ENCODE results near the gene SUGCT. TPM values are rescaled to one million over a fixed set of nuclear protein-coding genes. Genes with fewer than 3 reads are reported as not detected.

Gene SUGCT
- total RNA-seq, 1 donor: 9.9 TPM

DNA sequence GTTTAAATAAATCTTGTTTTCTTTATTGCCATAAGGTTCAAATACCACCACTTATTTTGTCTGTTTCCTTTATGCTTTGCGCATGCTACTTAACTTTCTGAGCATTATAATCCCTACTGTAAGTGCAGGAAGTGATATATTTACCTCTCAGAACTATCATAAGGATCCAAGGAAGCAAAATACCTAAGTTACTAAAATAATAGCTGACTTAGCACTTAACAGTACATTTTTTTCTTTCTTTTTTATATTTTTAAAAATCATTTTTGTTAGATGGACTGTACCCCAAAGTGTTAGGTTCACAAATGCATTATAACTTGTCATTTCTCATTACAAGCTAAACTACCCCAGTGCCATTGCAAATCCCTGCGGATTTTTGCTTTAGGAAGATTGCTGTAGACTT lies 663.8 kb downstream of the SUGCT start:
- no peak overlapping the region for H3K4me3 ChIP-seq (ENCODE audit: low read depth, low read length)
- TF ChIP-seq CTCF (IDR thresholded peaks at IDR 0.05; ENCODE audit: insufficient read depth, low read depth, low read length): no peak
- no peak for DNase-seq (ENCODE audit: low read depth)

DNA sequence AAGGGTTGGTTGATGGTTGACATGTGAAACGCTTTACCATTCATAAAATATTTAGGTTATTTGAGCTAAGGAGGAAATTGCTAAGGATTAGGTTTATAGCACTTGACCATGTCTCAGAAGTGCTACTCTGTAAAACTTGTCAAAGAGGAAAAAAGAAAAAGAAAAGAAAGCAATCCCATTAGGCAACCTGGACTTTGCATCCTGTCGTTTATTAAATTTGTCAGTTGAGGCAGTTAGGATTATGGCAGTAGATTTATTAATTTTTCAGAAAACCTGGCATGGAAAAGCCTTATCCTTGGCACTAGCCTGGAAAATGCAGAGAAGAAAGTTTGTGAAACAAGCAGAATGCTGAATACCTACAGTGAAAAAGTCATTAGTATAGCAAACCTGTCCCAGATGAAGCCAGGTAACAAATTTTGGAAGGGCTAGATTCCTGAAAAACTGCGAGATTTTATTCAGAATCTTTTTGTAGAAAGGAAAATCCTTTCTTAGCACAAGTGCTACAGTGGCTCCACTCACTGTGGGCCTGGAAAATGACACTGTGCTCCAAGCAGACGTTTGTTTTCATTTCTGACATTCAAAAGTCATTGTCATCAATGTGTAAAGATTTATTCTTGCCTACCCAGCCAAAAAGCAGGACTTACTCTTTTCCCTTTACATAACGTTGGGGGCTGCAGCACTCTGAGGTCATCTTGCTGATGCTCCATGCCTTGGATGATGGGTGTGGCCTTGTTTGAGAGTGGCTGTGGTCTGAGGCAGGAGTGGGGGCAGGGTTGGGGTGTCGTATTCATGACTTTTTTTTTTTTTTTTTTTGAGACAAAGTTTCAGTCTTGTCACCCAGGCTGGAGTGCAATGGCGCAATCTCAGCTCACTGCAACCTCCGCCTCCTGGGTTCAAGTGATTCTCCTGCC lies 664.9 kb downstream of the SUGCT start:
- no peak for DNase-seq (ENCODE audit: low read depth)
- TF ChIP-seq CTCF (IDR thresholded peaks at IDR 0.05; ENCODE audit: insufficient read depth, low read depth, low read length): no peak
- H3K4me3 ChIP-seq (ENCODE audit: low read depth, low read length): no peak overlapping the region

GRCh38 chr7:40800771-40801170 lies 666.0 kb downstream of the SUGCT start:
- no peak for DNase-seq (ENCODE audit: low read depth)
- H3K4me3 ChIP-seq (ENCODE audit: low read depth, low read length): no peak overlapping the region
- no peak for TF ChIP-seq CTCF (IDR thresholded peaks at IDR 0.05; ENCODE audit: insufficient read depth, low read depth, low read length)

DNA sequence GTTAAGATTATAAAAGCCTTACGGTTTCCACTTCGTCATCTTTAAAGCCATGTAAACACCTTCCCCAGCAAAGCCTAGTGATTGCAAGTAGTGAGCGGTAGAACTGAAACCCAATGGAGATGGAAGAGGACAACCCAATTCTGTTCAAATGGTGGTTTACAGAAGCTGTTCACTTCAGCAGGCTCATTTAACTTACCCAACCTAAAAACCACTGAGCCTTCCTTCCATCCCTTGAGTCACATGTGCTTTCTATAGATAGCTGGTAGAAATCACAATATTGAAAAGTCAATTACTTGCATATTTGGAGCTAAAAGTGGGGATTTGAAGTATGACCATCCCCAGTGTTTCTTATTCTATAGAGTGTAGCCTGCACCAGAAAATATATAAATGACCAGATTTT lies 667.7 kb downstream of the SUGCT start:
- H3K4me3 ChIP-seq (ENCODE audit: low read depth, low read length): no peak overlapping the region
- TF ChIP-seq CTCF (IDR thresholded peaks at IDR 0.05; ENCODE audit: insufficient read depth, low read depth, low read length): no peak
- DNase-seq (ENCODE audit: low read depth): no peak

- no peak for DNase-seq (ENCODE audit: low read depth)
- no peak for TF ChIP-seq CTCF (IDR thresholded peaks at IDR 0.05; ENCODE audit: insufficient read depth, low read depth, low read length)
- H3K4me3 ChIP-seq (ENCODE audit: low read depth, low read length): no peak overlapping the region
Observed at GRCh38 chr7:40804477-40805215, 669.8 kb downstream of the SUGCT start.

DNA sequence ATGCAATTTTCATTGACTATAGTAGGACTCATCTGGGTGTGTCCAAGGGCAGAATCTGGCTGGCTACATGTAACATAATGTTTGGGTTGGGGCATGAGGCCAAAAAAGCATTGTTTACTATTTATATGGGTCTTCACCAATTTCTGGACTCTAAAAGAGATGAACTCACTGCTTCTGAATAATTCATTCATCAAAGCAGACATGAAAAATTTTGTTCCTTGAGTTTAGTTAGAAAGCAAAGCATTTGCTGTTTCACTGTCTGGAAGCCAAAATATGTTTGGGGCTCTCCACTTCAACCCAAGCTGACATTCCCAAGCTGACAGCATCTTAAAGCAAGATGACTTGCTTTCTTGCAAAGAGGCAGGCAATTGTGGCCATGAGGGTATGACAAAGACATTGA lies 670.6 kb downstream of the SUGCT start:
- no peak overlapping the region for H3K4me3 ChIP-seq (ENCODE audit: low read depth, low read length)
- DNase-seq (ENCODE audit: low read depth): no peak
- no peak for TF ChIP-seq CTCF (IDR thresholded peaks at IDR 0.05; ENCODE audit: insufficient read depth, low read depth, low read length)
